CD4-positive, CD25-positive, alpha-beta regulatory T cell (primary cell): ENCODE measurements around the gene C1orf198. TPM values are rescaled to one million over a fixed set of nuclear protein-coding genes. Genes with fewer than 3 reads are reported as not detected.

Experiments
- polyA plus RNA-seq, 4 donors: library from polyadenylated mRNA; unstranded; fragments of 300-500 nt; fragmentation: Illumina TruSeq; gene quantifications; one replicate each; pipeline ENCODE4 v1.2.3, GENCODE V29; 2021
- total RNA-seq: library from RNA; stranded (reverse); gene quantifications from one replicate; pipeline ENCODE4 v1.2.3, GENCODE V29; 2022

C1orf198 gene
- total and polyA plus RNA-seq, 5 donors from 2014 or later, result 3.1 to 5.3 (median 4.1) TPM

Other genes starting within 250 kb of the C1orf198 start
- gene COG2, start 226.0 kb downstream of the C1orf198 start, total RNA-seq, result 24.4 TPM
- gene COG2, start 226.0 kb downstream of the C1orf198 start, polyA plus RNA-seq, result 10 to 100 TPM; 29.9 to 38.9 (median 34.3) TPM
- not detected for gene AGT, start 154.4 kb downstream of the C1orf198 start, total RNA-seq
- gene AGT, start 154.4 kb downstream of the C1orf198 start, polyA plus RNA-seq, result not detected
- not detected for gene CAPN9, start 121.1 kb downstream of the C1orf198 start, total RNA-seq
- gene CAPN9, start 121.1 kb downstream of the C1orf198 start, polyA plus RNA-seq, result not detected
- gene TTC13, start 110.3 kb upstream of the C1orf198 start, total RNA-seq, result 40.5 TPM
- 10 to 100 TPM in 3 of 4 donors, 1 to 10 TPM in 1; 8.9 to 13.8 (median 11.1) TPM for gene TTC13, start 110.3 kb upstream of the C1orf198 start, polyA plus RNA-seq
- 6.8 TPM for gene ARV1, start 110.6 kb upstream of the C1orf198 start, total RNA-seq
- 10 to 100 TPM; 30.7 to 41.6 (median 35.1) TPM for gene ARV1, start 110.6 kb upstream of the C1orf198 start, polyA plus RNA-seq
- 1.1 TPM for gene FAM89A, start 171.7 kb upstream of the C1orf198 start, total RNA-seq
- 1 to 10 TPM; 2.1 to 7.9 (median 5.7) TPM for gene FAM89A, start 171.7 kb upstream of the C1orf198 start, polyA plus RNA-seq